SJSA1 (cell line): ENCODE data around the gene SRPX. TPM values are rescaled to one million over a fixed set of nuclear protein-coding genes. Genes with fewer than 3 reads are reported as not detected.

Experiments
- DNase-seq, 2 experiments: peaks; one replicate each; pipeline ENCODE4 v3.0.0-alpha.2; 2015 to 2020; ENCODE audit warnings: low spot score in 2 of 2, low read depth in 1 of 2
- H3K27ac ChIP-seq: fragments of 250-450 bp; sonication (Bioruptor Pico); 2 replicates; pipeline ENCODE4 v1.5.1; 2020; ENCODE audit warnings: mild to moderate bottlenecking, moderate library complexity
- H3K27me3 ChIP-seq: fragments of 250-450 bp; sonication (Bioruptor Pico); replicated peaks from 2 replicates; pipeline ENCODE4 v1.5.1; 2020; ENCODE audit warnings: mild to moderate bottlenecking, moderate library complexity
- H3K36me3 ChIP-seq: fragments of 250-450 bp; sonication (Bioruptor Pico); 2 replicates; pipeline ENCODE4 v1.5.1; 2020; ENCODE audit warnings: mild to moderate bottlenecking
- H3K4me1 ChIP-seq: fragments of 250-450 bp; sonication (Bioruptor Pico); replicated peaks from 2 replicates; pipeline ENCODE4 v1.6.1; 2021; ENCODE audit warnings: mild to moderate bottlenecking
- H3K4me3 ChIP-seq: fragments of 250-450 bp; sonication (Bioruptor Pico); 2 replicates; pipeline ENCODE4 v1.5.1; 2020; ENCODE audit warnings: mild to moderate bottlenecking
- H3K9me3 ChIP-seq: fragments of 250-450 bp; sonication (Bioruptor Pico); replicated peaks from 2 replicates; pipeline ENCODE4 v1.5.1; 2020; ENCODE audit warnings: mild to moderate bottlenecking
- total RNA-seq: library from RNA; depleted of rRNA; stranded (reverse); fragments of >200 nt; shearing (Covaris generic); gene quantifications from 2 replicates; pipeline ENCODE4 v1.2.3, GENCODE V29; 2014; rRNA removed

SRPX gene
- total RNA-seq, 1 experiment from 2014 or later: 8.5 TPM

DNA sequence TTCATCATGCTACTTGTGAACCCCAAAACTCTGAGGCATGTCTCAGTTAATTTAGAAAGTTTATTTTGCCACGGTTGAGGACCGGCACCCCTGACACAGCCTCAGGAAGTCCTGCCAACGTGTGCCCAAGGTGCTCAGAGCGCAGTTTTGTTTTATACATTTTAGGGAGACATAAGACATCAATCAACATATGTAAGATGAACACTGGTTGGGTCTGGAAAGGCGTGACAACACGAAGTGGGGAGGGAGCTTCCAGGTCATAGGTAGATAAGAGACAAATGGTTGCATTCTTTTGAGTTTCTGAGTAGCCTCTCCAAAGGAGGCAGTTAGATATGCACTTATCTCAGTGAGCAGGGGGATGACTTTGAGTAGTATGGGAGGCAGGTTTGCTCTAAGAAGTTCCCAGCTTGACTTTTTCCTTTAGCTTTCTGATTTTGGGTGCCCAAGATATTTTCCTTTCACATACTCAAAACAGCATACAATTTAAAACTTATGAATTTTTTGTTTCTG is 115.4 kb downstream of the SRPX start:
- H3K4me3 ChIP-seq: no peak overlapping the region
- H3K4me1 ChIP-seq: no peaks in the 10 kb centered on the region
- H3K36me3 ChIP-seq: no peaks in the 10 kb centered on the region
- H3K27ac ChIP-seq: no peak overlapping the region
- DNase-seq: no peak
- H3K9me3 ChIP-seq: no peaks in the 10 kb centered on the region
- no peaks in the 10 kb centered on the region for H3K27me3 ChIP-seq

DNA sequence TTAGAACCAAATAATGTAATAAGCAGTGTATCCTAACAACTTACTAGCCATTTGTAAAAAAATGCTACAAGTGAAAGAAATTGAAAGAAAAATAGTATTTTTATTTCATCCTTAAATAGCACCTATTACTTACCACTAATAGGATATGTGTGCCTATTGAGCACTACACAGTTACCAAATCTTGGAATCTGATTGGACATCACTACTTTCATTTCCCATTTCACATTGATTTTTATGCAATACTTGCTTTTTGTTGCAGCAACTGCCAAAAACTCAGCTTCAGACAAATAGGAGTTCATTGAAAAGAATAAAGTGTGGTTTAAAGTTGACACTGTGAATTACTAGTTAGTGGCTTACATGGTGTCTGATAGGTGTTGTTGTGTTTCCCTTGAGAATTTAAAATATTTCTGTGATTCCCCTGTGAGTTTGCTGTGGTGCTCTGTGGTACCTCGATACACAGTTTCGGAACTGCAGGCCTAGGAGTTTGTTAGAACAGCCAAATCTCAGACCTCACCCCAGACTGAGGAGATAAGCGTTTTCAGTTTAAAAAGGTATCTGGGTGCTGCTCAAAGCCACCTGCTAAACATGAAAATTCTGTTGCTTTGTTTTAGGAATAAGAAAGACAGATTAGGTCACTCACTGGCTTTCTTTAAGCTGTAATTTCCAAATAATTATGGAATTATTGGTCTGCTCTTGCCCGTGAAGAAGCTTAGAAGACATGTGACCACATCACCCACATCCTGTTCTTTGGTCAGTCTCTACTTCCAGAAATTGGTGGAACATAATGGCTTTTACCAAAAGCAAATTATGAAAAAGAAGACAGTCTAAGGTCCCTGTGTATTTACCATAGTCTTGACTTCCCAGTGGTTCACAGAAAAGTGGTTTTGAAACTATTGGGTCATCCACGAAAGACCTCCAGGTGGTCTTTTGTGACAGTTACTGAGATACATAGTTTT is 116.5 kb downstream of the SRPX start:
- no peak for DNase-seq

DNA sequence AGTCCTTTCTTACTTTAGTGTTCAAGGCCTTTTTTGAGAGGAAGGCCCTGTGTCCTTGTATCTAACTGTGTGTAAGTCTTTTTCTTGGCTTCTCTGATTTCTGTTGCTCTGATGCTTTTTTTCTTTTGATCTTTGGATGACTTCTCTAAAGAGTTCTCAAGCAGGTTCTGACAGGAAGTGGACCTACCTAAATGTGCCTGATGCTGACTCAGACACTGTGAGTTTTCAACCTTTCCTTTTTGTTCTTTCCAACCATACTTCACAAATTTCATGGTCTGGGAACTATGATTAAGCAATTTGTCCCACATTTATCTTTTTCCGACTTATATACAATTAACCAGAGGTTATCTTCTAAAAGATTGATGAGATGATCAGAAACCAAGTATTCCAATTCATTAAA is 117.8 kb downstream of the SRPX start:
- no peak overlapping the region for H3K4me3 ChIP-seq
- no peaks in the 10 kb centered on the region for H3K36me3 ChIP-seq
- H3K9me3 ChIP-seq: no peaks in the 10 kb centered on the region
- H3K27me3 ChIP-seq: no peaks in the 10 kb centered on the region
- H3K27ac ChIP-seq: no peak overlapping the region
- no peaks in the 10 kb centered on the region for H3K4me1 ChIP-seq
- DNase-seq: no peak

More for the DNA sequence above, 116.5 kb downstream of the SRPX start:
- Histone ChIP-seq H3K4me3 (no peak overlapping the region), H3K36me3 (no peaks in the 10 kb centered on the region), H3K4me1 (no peaks in the 10 kb centered on the region), H3K9me3 (no peaks in the 10 kb centered on the region), H3K27ac (no peak overlapping the region), H3K27me3 (no peaks in the 10 kb centered on the region)

DNA sequence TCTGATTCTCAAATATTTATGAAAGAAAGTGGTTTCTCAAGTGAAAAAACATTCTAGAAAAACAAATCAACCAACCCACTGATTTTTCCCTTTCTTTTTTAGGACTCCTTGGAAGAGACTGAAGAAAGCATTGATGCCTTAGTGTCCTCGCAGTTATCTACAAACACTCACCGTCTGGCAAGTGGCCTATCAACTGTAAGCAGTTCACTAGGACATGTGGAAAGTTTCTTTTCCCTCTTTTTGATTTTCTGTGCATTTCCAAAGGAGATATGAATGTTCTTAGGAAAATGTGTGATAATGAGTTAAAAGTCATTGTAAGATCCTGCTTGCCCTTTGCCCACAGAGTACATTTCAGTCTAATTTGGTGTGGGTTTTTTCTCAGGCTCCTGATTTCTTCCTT is 118.4 kb downstream of the SRPX start:
- H3K36me3 ChIP-seq: no peaks in the 10 kb centered on the region
- no peaks in the 10 kb centered on the region for H3K9me3 ChIP-seq

DNA sequence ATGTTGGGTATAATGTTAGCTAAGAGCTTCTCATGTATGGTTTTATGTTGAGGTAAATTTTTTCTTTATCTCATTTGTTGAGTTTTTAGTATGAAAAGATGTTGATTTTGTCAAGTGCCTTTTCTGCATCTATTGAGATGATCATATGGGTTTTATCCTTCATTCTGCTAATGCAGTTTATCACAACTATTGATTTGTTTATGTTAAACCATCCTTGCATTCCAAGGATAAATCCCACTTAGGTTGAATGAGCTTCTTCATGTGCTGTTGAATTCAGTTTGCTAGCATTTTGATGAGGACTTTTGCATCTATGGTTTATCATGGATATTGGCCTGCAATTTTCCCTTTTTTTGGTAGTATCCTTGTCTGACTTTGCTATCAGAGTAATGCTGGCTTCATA is 121.0 kb downstream of the SRPX start:
- Histone ChIP-seq H3K36me3 (no peaks in the 10 kb centered on the region), H3K27me3 (no peaks in the 10 kb centered on the region), H3K9me3 (no peaks in the 10 kb centered on the region), H3K4me3 (no peak overlapping the region), H3K27ac (no peak overlapping the region), H3K4me1 (no peaks in the 10 kb centered on the region)
- DNase-seq: no peak

More for the DNA sequence above, 118.4 kb downstream of the SRPX start:
- Histone ChIP-seq H3K4me3 (no peak overlapping the region), H3K27me3 (no peaks in the 10 kb centered on the region), H3K27ac (no peak overlapping the region), H3K4me1 (no peaks in the 10 kb centered on the region)
- no peak for DNase-seq

Other genes starting within 250 kb of the SRPX start
- 0.22 and 0.26 TPM in 2 replicates for gene SYTL5, start 214.3 kb downstream of the SRPX start, total RNA-seq
- gene RPGR, start 106.6 kb upstream of the SRPX start, total RNA-seq: 5.1 and 8.4 TPM in 2 replicates
- not detected in 2 replicates for gene OTC, start 131.7 kb upstream of the SRPX start, total RNA-seq